HG03095 (cell line): ENCODE measurements around the gene RPL13A.
"Not testable (repeated sequence)": the region's sequence is repeated elsewhere in the genome, so short reads cannot be mapped to it uniquely, and the experiment has no call there.

Experiments
- ATAC-seq: cut with Tn5 transposase; IDR thresholded peaks from one replicate; pipeline ENCODE4 v1.9.1; 2021; ENCODE audit warnings: moderate library complexity; ENCODE audit not compliant: unreplicated experiment

RPL13A gene

DNA sequence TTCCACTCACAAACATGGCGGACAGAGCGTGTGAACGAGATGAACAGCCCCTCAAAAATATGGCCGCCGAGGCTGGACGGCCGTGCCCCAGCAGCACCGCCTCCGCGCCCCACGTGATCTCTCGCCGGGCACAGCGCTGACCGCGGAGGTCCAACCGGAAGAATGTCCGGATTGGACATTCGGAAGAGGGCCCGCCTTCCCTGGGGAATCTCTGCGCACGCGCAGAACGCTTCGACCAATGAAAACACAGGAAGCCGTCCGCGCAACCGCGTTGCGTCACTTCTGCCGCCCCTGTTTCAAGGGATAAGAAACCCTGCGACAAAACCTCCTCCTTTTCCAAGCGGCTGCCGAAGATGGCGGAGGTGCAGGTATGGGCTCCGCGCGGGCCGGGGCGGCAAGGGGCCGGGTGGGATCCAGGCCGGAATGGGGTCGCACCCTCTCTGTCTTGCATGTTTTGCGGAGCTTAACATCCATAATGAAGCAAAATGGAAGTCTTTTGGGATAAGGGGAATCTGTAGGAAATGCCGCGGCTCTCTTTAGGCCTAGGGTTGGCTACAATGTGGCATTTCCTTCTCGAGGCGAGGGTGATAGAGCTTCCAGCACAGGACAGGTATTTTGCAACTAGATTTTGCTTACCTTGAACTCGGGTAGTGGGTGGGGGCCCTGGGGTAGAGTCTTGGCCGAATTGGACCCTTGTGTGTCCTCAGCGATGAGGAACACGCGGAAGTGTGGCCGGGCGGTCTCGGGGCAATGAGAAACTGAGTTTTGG, at the start of gene RPL13A:
Gene RPL13A (plus strand): TSS at position 332 of the 769 bp plus-strand sequence. CDS start 22 bp downstream, at position 354.
- peak; percentile 80 for ATAC-seq

DNA sequence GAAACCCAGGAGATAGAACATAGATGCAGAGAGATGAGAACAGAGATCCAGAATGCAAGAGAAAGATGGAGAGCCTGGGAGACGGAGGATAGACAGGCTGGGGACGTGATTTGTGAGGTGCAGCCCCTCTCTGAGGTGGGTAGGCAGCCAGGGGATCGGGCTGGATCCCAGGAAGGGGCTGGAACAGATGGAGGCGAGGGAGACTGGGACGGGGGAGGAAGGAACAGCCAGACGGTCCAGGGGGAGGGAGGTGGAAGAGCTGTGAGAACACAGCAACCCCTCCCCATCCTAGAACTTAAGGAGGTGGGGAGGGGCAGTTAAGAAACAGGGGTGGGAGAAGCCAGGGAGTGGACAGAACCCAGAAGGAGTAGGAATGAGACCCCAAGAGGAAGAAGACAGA, 49.1 kb upstream of the RPL13A start:
- ATAC-seq = no peak

DNA sequence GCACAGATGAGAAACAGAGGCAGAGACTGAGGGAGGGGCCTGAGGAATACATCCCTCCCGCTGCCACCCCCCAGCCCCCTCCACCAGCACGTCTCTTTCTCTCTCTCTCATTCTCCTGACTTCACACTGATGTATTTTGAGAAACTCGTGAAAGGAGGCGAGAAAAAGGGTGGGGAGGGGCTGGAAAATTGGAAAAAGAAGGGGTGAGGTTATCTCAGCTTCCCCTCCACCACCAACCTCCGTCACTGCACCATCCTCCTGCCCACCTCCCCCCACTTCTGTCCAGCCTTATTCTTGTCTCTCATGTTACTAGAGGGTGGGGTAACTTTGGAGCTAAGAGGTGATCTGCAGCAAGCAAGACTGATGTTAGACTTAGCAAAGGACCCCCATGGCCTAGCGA, 47.6 kb upstream of the RPL13A start:
- ATAC-seq = no peak

DNA sequence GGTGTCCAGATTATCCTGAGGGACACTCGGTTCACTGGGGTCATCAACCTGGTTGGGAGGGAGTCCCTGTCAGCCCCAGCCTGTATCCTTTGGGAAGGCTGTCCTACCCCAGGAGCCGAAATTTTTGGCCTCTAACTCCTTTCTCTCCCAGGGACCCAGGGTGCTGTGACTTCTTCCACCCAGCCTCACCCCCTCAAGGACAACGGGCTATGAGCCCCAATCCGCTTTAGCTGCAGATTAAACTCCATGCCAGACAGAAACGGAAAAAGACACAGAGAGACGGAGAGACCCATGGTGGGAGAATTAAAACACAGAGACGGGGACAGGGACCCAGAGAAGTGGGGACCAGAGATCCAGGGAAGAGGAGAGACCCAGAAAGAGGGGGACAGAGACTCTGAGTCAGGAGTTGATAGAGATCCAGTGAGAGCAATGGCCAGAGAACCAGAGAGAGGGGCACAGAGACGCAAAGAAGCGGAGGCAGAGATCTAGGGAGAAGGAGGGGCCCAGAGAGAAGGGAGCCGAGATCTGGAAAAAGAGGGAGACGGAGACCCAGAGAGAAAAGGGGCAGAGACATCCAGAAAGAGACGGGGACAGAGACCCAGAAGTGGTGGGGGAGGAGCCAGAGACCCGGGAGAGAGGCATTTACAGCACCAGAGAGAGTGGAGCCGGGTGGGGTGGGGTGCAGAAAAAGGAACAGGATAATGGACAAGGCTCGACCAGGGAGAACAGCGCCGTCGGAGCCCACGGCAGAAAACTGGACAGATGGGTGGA, 46.8 kb upstream of the RPL13A start:
- ATAC-seq = no peak

DNA sequence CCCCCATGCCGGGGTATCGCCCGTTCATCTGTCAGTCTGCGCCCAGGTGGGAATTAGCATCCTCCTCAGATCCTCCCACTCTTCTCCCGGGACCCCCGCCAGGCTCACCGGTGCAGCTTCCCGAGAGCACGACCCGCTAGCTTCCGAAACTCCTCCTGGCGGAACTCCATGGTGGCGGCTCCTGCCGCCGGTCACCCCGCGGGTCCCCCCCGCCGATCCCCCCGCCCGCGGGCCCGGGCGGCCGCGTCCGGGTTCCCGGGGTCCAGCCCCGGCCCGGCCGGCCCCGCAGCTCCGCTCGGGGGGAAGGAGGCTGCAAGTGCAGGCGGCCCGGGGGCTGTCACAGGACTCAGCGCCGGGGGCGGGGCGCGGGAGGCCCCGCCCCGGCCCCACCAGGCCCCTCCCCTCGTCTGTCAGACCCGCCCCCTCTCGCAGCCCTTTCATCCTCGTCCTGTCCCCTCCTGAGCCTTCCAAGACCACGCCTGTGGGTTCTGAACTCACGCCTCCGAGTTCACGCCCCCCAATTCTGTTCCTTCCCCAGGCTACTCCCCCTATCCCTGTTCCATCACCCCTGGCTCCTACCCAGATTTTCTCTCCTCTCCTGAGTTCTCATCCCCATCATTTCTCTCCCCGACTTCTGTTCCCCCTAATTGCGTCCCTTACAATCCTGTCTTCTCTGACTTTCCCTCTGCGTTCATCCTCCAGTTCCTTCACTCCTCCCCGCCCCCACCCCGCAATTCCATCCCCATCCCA, 46.0 kb upstream of the RPL13A start, which contains the start of gene SLC17A7:
Gene SLC17A7 (minus strand): TSS at position 318 of the 750 bp plus-strand sequence. CDS start 148 bp downstream, at position 170.
- ATAC-seq = no peak

DNA sequence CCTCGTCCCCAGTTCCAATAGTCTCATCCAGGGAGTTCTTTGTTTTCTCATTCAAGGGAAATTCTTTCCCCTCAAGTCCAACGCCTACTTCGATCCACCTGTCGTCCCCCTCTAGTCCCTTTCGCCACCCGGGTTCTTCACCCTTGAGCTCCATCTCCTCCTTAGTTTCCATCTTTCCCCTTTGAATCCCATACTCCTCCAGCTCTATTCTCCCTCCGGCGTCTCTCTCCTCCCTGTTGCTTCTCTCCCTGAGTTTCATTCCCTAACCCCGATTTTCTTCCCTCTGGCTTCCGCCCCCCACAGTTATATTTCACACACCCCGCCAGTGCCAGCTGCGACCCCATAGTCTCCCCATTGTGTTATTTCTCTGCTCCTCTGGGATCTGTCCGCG, 45.5 kb upstream of the RPL13A start:
- no peak for ATAC-seq

DNA sequence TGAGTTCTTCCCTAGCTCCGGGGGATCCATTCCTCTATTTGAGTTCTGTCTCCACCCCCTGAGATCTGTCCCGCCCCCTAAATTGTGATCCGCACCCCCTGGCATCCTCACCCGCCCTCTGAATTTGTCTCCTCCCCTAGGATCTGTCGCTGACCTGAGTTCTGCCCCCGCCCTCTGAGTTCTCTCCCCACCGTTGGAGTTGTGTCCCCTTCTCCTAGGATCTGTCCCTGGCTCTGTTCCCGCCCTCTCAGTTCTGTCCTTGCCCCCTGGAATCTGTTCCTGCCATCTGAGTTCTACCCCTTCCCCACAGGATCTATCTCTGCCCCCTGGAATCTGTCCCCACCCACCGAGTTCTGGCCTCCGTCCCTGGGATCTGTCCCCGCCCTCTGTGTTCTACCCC, 45.1 kb upstream of the RPL13A start:
- no peak for ATAC-seq

DNA sequence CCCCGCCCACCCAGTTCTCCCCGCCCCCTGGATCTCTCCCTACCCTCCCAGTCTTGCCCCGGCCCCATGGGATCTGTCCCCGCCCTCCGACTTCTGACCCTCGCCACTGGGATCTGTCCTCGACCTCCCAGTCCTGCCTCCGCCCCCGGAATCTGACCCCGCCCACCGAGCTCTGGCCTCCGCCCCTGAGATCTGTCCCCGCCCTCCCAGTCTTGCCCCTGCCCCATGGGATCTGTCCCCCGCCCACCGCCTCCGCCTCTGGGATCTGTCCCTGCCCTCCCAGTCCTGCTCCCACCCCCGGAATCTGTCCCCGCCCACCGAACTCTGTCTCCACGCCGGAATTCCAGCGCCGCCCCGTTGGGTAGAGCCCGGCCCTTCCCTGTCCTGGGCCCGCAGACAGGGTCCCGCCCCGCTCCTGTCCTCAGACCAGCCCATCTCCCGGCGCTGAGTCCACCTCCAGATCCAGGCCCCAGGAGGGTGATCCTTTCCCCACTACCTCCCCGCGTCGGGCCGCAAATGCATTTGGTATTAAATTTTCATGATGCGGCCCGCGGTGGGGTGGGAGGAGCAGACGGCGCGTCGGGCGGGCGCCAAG, 44.5 kb upstream of the RPL13A start:
- ATAC-seq = no peak

DNA sequence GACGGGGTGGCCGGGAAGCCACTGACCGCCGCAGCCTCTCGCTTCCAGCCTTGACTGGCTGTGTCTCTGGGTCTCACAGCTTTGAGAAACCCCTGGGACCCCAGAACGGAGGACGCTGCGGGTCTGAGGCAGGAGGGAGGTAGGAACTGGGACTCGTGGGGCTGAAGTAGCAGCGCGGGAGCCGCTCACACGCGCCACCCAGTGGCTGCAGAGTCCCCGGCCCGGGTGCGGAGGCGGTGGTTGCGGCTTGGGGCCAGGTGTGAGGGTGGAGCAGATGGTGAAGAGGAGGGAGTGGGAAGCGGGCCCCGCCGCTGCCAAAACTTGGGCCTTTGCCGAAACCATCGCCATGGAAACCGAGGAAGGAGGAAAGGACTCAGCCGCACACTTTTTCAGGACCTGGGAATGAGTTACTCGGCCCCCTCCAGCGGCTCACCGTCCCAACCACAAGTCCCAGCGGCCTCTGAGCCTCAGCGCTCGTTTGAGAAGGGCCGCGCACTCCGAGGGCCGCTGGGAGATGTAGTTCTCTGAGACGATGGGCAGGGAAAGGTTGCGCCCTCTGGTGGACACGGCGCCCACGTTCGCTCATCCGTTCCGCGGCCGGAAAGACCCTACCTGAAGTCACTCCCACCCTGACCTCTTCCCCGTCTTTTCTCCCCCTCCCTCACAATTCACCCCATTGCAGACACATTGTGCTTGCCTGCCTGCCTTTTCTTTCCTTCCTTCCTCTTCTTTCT, 43.9 kb upstream of the RPL13A start:
- ATAC-seq = peak; percentile 72

DNA sequence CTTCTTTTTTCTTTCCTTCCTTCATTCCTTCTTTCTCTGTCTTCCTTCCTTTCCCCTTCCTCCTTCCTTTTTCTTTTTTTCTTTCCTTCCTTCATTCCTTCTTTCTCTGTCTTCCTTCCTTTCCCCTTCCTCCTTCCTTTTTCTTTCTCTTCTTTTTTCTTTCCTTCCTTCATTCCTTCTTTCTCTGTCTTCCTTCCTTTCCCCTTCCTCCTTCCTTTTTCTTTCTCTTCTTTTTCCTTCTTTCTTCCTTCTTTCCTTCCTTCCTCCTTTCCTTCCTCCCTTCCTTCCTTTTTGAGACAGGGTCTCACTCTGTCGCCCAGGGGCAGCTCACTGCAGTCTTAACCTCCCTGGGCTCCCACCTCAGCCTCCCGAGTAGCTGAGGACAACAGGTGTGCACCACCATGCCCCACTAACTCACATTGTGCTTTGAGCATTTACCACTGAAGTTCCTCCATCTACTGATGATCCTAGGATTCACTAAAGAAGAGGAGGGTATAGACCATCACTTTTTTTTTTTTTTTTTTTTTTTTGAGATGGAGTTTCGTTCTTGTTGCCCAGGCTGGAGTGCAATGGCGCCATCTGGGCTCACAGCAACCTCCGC, 43.2 kb upstream of the RPL13A start:
- not testable (repeated sequence) for ATAC-seq

DNA sequence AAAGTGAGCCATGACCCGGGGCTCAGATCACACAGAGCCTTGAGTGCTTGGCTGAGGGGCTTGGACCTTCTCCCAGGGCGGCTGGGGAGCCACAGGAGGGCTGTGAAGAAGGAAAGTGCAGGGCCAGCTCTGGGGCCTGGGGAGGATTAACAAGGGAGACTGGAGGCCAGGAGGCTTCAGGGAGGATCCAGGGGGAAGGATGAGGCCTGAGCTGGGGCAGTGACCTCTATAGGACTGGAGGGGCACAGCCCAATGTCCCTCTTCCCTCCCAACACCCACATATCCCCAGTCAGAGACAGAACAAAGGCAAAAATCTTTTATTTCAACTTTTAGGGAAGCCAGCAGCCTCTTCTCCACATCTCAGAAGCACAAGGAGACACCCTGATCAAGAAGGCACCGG, 41.4 kb upstream of the RPL13A start:
- ATAC-seq = no peak

DNA sequence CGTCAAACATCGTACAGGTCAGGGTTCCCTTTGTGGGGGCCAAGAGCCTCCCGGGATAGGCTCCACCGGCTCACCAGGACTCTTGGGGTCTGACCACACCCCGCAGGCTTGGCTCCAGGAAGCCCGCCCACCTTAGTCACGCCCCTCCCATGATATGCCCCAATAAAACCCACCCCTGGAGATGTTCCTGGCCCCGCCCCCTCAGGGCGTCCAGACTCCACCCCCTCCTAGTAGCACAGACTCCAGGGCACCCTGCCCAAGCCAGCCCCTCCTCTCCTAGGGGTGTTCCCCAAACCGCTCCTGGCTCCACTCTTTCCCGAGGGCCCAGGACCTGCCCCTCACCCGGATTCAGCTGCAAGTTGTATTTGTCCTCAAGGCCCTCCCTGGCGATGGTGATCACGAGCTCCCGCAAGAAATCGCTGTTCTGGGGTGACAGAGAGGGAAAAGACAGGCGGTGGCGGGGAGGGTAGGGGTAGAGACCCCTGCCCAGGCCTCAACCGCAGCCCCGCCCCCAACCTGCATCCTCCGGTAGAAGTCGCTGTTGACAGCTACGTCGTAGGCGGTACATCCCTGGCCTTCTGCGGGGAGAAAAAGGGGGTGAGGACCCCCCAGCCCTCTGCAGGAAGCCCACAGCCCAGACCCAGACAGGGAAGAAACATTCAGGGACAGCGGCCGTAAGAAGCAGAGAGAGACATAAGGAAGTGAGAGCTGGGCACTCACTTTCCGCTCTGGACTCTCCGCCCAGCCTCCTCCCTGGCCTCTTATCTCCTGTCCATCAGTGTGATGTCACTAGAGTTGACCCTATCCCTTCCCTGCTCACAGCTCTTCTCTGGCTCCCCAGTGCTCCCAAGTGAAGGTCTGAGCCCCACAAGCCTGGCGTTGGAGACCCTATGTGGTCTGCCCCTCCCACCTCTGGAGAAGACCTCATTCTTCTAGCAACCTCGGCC, 39.6 kb upstream of the RPL13A start:
- no peak for ATAC-seq

DNA sequence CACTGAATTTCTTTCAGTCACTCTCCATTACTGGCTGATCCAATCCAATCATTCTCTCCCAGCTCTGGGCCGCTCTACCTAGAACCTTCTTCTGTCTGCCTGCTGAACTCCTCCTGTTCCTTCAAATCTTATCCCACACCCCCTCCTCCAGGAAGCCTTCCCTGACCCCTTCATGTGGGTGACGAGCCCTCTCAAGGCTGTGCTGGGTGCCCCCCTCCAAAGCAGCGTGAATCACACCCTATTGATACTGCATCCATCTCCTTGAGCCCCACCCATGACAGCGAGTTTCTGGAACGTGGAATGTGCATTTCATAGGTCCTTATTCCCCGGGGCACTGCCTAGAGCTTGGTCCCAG, 39.0 kb upstream of the RPL13A start:
- ATAC-seq = no peak

DNA sequence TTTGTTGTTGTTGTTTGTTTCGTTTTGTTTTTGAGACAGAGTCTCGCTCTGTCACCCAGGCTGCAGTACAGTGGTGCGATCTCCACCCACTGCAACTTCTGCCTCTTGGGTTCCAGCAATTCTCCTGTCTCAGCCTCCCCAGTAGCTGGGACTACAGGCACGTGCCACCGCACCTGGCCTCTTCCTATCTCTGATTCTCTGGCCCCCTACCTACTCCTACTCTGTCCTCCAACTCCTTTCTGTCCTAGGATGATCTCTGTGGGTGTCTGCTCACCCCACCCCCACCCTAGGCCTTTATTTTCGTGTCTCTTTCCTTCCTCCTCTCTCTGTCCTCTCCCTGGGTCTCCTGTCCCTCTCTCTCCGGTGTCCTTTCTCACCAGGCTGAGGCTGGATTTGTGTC, 37.0 kb upstream of the RPL13A start:
- ATAC-seq = no peak

DNA sequence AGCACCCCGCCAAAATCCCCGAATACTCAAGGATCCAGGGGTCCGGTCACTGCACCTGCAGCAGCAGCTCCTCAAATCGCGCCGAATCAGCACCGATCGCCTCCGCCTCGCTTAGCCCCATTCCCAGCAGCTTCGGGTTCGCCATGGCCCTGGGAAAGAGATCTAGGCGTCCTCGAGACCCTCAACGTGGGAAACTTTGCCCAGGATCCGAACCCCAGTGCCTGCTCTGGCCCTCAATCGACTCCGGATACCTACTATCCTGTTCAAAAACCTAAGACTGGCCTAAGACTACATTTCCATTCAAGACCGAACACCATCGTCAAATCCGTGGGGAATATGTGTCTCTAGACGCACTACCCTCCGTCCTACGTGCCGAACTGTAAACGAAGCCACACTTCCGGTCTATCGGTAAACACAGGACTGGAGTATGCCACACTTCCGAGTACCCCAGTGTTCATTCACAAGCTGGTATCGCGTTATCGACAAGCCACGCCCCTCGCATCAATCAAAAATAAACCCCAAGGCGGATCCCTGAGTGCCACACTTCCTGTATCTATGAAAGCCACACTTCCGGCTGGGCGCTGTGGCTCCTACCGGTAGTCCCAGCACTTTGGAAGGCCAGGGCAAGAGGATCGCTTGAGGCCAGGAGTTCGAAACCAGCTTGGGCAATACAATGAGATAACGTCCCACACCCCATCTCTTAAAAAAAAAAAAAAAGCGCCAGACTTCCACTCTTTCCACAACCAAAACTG, 35.8 kb upstream of the RPL13A start, which contains the start of gene PIH1D1:
Gene PIH1D1 (minus strand): TSS at position 385 of the 752 bp plus-strand sequence. CDS start 240 bp downstream, at position 145.
- ATAC-seq = peak; percentile 53

DNA sequence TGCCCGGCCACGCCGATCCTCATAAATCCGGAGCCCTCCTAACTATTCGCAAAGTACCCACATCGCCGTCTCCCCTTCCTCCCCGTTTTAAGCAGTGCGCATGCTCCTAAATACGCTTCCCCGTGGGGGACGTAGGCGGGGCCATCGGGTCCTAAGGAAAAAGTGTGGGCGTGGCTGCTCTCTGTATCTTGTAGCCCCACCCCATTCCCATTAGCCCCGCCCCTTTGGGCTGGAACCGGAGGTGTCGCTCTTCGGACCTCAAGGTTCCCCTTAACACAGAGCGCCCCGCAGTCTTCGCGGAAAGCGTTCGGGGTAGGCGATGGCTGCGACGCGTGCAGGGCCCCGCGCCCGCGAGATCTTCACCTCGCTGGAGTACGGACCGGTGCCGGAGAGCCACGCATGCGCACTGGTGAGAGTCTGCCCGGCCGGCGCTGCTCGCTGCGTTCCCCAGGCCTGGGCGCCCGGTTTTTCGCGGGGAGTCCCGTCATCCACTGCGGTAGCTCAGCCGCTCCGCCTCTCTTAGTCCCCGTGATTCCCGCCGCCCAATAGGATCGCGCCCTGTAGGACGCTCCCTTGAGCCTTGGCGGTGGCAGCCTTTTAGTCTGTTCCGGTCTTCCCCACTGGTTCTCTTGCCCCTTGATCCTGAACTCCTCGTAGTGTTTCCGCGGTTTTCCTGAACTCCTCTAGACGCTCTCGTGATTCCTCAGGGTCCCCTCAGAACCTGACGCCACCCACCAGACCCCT, 34.2 kb upstream of the RPL13A start, which contains the start of gene ALDH16A1:
Gene ALDH16A1 (plus strand): TSS at position 213 of the 744 bp plus-strand sequence. CDS start 107 bp downstream, at position 320.
- peak; percentile 77 for ATAC-seq

DNA sequence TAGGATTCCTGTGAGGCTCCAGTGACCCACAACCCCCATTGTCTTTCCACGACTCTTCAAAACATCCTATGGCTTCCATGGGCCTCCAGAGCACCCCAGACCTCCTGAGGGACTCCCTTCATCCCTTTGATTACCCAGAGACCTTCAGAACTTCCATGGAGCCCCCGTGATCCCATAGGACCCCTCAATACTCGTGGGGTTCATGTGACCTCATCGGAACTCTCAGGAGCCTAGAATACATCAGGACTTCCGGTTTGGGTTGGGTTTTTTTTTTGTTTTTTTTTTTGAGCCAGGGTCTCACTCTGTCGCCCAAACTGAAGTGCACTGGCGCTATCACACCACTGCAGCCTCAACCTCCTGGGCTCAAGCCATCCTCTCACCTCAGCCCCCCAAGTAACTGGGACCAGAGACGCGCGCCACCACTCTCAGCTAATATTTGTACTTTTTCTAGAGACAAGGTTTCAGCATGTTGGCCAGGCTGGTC, 33.6 kb upstream of the RPL13A start:
- ATAC-seq = no peak
